Measurements from ENCODE around the gene ESRRA. TPM values are rescaled to one million over a fixed set of nuclear protein-coding genes. Genes with fewer than 3 reads are reported as not detected.
"Not testable (repeated sequence)": the region's sequence is repeated elsewhere in the genome, so short reads cannot be mapped to it uniquely, and the experiment has no call there.

ESRRA gene
- polyA plus RNA-seq, 3 donors, result 30.1 to 58.1 (median 49.6) TPM

- 16 to 23% (median 19%) methylated on average over 17 to 19 of the region's 19 CpGs for WGBS, 3 donors
Observed at GRCh38 chr11:64318766-64319761, 13.7 kb downstream of the ESRRA start.

GRCh38 chr11:64320556-64320955 lies 15.2 kb downstream of the ESRRA start:
- 92 to 95% (median 93%) methylated on average over 7 of the region's 7 CpGs for WGBS, 3 donors
- no peak overlapping the region for H3K27ac ChIP-seq (ENCODE audit: low read depth, low read length)

More at GRCh38 chr11:64318766-64319761, 13.7 kb downstream of the ESRRA start:
- peak overlapping the region; percentile 4 for H3K27ac ChIP-seq (ENCODE audit: low read depth, low read length)

GRCh38 chr11:64321026-64321425 lies 15.7 kb downstream of the ESRRA start:
- 81 to 84% (median 83%) methylated on average over 5 of the region's 5 CpGs for WGBS, 3 donors
- no peak overlapping the region for H3K27ac ChIP-seq (ENCODE audit: low read depth, low read length)

- no peak overlapping the region for H3K27ac ChIP-seq (ENCODE audit: low read depth, low read length)
- WGBS, 3 donors, result 56 to 91% (median 86%) methylated on average over 5 of the region's 5 CpGs
Observed at GRCh38 chr11:64321533-64321932, 16.2 kb downstream of the ESRRA start.

- WGBS, 3 donors, result 82 to 87% (median 83%) methylated on average over 7 of the region's 7 CpGs
- no peak overlapping the region for H3K27ac ChIP-seq (ENCODE audit: low read depth, low read length)
Observed at GRCh38 chr11:64322925-64323260, 17.6 kb downstream of the ESRRA start.

- no peak overlapping the region for H3K27ac ChIP-seq (ENCODE audit: low read depth, low read length)
- 65 to 76% (median 73%) methylated on average over 5 of the region's 5 CpGs for WGBS, 3 donors
Observed at GRCh38 chr11:64323373-64323772, 18.0 kb downstream of the ESRRA start.

- 77 to 85% (median 83%) methylated on average over 4 of the region's 4 CpGs for WGBS, 3 donors
- not testable (repeated sequence) for H3K27ac ChIP-seq (ENCODE audit: low read depth, low read length)
Observed at GRCh38 chr11:64323984-64324383, 18.7 kb downstream of the ESRRA start.

GRCh38 chr11:64324692-64325469 lies 19.6 kb downstream of the ESRRA start:
- H3K27ac ChIP-seq (ENCODE audit: low read depth, low read length), result no peak overlapping the region
- WGBS, 3 donors, result 88 to 92% (median 92%) methylated on average over 11 of the region's 11 CpGs

- H3K27ac ChIP-seq (ENCODE audit: low read depth, low read length), result no peak overlapping the region
- WGBS, 3 donors, result 85 to 92% (median 90%) methylated on average over 2 of the region's 2 CpGs
Observed at GRCh38 chr11:64327375-64327774, 22.1 kb downstream of the ESRRA start.

GRCh38 chr11:64327993-64328392 lies 22.7 kb downstream of the ESRRA start:
- 75 to 86% (median 82%) methylated on average over 3 of the region's 3 CpGs for WGBS, 3 donors

GRCh38 chr11:64330888-64331287 lies 25.6 kb downstream of the ESRRA start:
- 83 to 90% (median 87%) methylated on average over 11 of the region's 11 CpGs for WGBS, 3 donors
- no peak overlapping the region for H3K27ac ChIP-seq (ENCODE audit: low read depth, low read length)

More at GRCh38 chr11:64327993-64328392, 22.7 kb downstream of the ESRRA start:
- no peak overlapping the region for H3K27ac ChIP-seq (ENCODE audit: low read depth, low read length)

GRCh38 chr11:64331569-64332371 lies 26.4 kb downstream of the ESRRA start:
- H3K27ac ChIP-seq (ENCODE audit: low read depth, low read length), result no peak overlapping the region
- WGBS, 3 donors, result 21 to 29% (median 23%) methylated on average over 15 to 20 of the region's 20 CpGs

GRCh38 chr11:64333556-64333955 lies 28.2 kb downstream of the ESRRA start:
- WGBS, 3 donors, result 91 to 94% (median 94%) methylated on average over 8 of the region's 8 CpGs
- no peak overlapping the region for H3K27ac ChIP-seq (ENCODE audit: low read depth, low read length)

GRCh38 chr11:64334764-64335735 lies 29.7 kb downstream of the ESRRA start:
- WGBS, 3 donors, result 57 to 60% (median 57%) methylated on average over 13 of the region's 13 CpGs
- no peak overlapping the region for H3K27ac ChIP-seq (ENCODE audit: low read depth, low read length)

- 68 to 72% (median 68%) methylated on average over 8 of the region's 8 CpGs for WGBS, 3 donors
- no peak overlapping the region for H3K27ac ChIP-seq (ENCODE audit: low read depth, low read length)
Observed at GRCh38 chr11:64337538-64338249, 32.4 kb downstream of the ESRRA start.

GRCh38 chr11:64338716-64339115 lies 33.4 kb downstream of the ESRRA start:
- H3K27ac ChIP-seq (ENCODE audit: low read depth, low read length), result no peak overlapping the region
- WGBS, 3 donors, result 78 to 88% (median 80%) methylated on average over 8 of the region's 8 CpGs

- WGBS, 3 donors, result 51 to 72% (median 63%) methylated on average over 4 of the region's 4 CpGs
Observed at GRCh38 chr11:64339286-64339685, 34.0 kb downstream of the ESRRA start.

More at GRCh38 chr11:64339286-64339685, 34.0 kb downstream of the ESRRA start:
- H3K27ac ChIP-seq (ENCODE audit: low read depth, low read length), result no peak overlapping the region
